Neuron (in vitro differentiated cells): Measurements from ENCODE around the gene FBXL13.

Source experiments
- H2AFZ ChIP-seq: one replicate; pipeline ENCODE4 v1.6.1; 2013; ENCODE audit warnings: low read depth, mild to moderate bottlenecking, inconsistent platforms, low read length, moderate library complexity
- H3K27me3 ChIP-seq: one replicate; pipeline ENCODE4 v1.6.1; 2013; ENCODE audit warnings: low read length; ENCODE audit not compliant: insufficient read depth
- H3K36me3 ChIP-seq: one replicate; pipeline ENCODE4 v1.6.1; 2013; ENCODE audit warnings: low read length; ENCODE audit not compliant: insufficient read depth
- H3K4me1 ChIP-seq: one replicate; pipeline ENCODE4 v1.6.1; 2013; ENCODE audit warnings: low read length; ENCODE audit not compliant: insufficient read depth
- H3K4me3 ChIP-seq: 2 replicates; pipeline ENCODE4 v1.5.1; 2013; ENCODE audit warnings: mild to moderate bottlenecking, low read length, moderate library complexity
- H3K9me3 ChIP-seq: one replicate; pipeline ENCODE4 v1.6.1; 2013; ENCODE audit warnings: low read length

The FBXL13 gene

DNA sequence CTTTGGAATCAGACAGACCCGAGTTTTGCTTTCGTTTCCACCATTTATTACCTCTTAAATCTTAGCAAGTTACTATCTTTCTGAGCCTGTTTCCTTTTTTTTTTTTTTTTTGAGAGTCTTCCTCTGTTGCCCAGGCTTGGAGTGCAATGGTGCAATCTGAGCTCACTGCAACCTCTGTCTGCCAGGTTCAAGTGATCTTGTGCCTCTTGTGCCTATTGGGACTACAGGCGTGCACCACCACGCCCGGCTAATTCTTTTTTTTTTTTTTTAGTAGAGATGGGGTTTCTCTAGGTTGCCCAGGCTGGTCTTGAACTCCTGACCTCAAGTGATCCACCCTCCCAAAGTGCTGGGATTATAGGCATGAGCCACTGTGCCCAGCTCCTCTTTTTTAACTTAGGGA, 241.3 kb downstream of the FBXL13 start:
- Histone ChIP-seq H2AFZ (no peak overlapping the region), H3K4me1 (no peaks in the 10 kb centered on the region), H3K4me3 (no peak overlapping the region), H3K36me3 (peaks cover 2% of the 10 kb centered on the region), H3K27me3 (no peaks in the 10 kb centered on the region), H3K9me3 (no peaks in the 10 kb centered on the region)

DNA sequence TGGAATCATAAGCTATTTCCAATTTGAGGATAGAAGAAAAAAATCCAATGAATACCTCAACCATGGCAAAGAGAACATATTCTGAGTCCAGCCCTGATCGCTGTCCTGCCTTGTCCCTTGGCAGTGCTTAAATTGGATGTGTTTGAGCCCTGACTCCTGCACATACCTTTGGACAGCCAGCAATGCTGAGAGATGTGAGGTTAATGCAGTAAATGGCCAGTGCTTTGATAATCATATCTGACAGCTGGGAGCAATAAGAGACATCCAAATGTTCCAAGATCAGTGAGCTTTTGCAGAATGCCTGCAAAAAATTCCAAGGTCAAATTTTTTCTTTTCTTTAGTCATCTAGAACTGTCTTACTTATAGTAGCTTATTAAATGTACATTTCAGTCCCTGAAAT, 241.9 kb downstream of the FBXL13 start:
- Histone ChIP-seq H2AFZ (no peak overlapping the region), H3K4me1 (no peaks in the 10 kb centered on the region), H3K4me3 (no peak overlapping the region), H3K36me3 (peaks cover 2% of the 10 kb centered on the region), H3K27me3 (no peaks in the 10 kb centered on the region), H3K9me3 (no peaks in the 10 kb centered on the region)

DNA sequence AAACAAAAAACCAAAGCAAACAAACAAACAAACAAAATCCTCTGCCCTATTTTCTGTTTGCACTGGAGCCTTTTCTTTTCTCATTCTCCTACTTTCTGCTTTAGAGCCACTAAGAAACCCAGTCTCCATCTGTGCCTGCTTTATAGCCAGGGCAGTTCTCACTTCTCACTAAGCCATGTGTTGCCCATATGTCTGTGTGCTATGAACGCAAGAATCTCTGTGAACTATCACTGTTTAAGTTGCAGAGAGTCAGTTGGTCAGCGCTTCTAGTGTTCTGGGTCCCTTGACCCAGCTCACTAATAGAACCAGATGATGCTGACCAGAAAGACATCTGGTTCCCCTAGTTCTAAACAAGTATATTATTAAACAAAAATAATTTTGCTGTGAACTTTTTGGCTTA, 244.4 kb downstream of the FBXL13 start:
- H3K36me3 ChIP-seq: peaks cover 2% of the 10 kb centered on the region

DNA sequence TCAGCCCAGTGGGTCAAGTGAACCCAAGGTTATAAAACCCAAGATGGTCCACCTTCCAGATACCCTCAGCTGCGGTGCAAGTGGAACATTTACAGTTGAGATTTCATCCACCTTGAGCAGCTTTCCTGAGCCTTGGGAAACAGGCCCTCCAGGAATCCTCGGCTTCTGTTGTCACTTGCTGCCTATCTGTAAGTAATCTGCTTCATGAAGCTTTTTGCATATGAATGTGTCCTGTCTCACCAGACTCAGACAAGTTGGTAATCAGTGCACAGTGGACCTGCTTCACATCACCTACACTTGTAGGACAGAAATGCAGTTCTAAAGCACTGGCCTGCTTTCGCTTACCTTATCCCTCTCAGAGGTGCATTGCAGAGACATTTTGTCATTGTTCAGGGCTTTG, 245.5 kb downstream of the FBXL13 start:
- H3K4me3 ChIP-seq: no peak overlapping the region
- H2AFZ ChIP-seq: no peak overlapping the region
- peaks cover 2% of the 10 kb centered on the region for H3K36me3 ChIP-seq
- H3K9me3 ChIP-seq: peaks cover 3% of the 10 kb centered on the region
- no peaks in the 10 kb centered on the region for H3K4me1 ChIP-seq
- H3K27me3 ChIP-seq: no peaks in the 10 kb centered on the region

More for the DNA sequence above, 244.4 kb downstream of the FBXL13 start:
- peaks cover 3% of the 10 kb centered on the region for H3K9me3 ChIP-seq
- H3K4me1 ChIP-seq: no peaks in the 10 kb centered on the region
- no peak overlapping the region for H2AFZ ChIP-seq
- no peaks in the 10 kb centered on the region for H3K27me3 ChIP-seq
- no peak overlapping the region for H3K4me3 ChIP-seq

DNA sequence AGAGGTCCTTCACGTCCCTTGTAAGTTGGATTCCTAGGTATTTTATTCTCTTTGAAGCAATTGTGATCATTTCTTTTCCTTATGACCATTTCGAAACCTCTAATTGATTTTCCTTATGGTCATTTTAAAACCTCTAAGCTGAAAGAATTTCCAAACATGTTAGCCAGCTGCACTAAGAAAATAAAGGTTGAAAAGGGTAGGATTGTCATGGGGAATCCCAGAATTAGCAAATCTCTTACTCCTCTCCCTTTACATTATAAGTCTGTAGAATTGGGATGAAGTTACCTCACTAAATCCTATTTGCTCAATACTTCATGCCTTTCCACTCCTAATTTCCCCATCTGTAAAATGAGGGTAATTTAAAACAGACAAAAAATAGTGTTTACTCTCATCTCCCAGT, 246.3 kb downstream of the FBXL13 start:
- H3K4me3 ChIP-seq: no peak overlapping the region
- no peaks in the 10 kb centered on the region for H3K27me3 ChIP-seq
- H3K4me1 ChIP-seq: no peaks in the 10 kb centered on the region
- H2AFZ ChIP-seq: no peak overlapping the region
- peaks cover 2% of the 10 kb centered on the region for H3K36me3 ChIP-seq
- H3K9me3 ChIP-seq: peaks cover 3% of the 10 kb centered on the region

DNA sequence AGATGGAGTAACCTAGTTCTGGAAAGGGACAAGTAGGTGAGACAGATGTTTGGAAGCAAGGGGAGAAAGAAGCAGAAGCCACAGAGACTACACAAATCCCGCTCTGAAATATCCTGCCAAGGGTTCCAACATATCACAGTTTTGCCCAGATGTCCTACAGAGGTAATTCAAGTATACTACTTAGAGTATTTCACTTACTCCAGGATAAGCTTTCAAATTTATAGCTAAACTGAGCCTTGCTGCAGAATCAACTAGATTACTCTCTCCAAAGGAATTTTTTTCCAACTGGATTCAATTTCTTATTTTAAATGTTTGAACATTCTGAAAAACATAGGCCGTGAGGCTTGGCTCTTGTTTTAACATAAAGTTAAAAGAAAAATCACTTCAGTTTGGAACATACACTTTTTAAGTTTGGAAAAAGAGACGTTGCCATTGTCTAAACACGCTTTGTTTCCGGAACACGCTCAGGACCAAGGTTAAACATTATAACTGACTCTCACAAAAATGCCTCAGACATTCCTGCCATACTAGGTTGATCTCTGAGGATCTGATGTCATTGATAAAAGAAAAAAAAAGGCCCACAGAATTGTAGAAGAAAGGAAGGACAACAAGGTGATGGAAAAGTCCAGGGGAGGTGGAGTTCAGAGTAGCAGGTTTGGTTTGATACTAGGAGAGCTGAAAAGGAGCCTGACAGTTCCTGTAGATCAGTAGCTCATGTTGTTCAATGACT, 251.0 kb downstream of the FBXL13 start:
- Histone ChIP-seq H3K4me3 (no peak overlapping the region), H2AFZ (no peak overlapping the region), H3K9me3 (peaks cover 3% of the 10 kb centered on the region), H3K36me3 (no peaks in the 10 kb centered on the region), H3K27me3 (no peaks in the 10 kb centered on the region), H3K4me1 (no peaks in the 10 kb centered on the region)

DNA sequence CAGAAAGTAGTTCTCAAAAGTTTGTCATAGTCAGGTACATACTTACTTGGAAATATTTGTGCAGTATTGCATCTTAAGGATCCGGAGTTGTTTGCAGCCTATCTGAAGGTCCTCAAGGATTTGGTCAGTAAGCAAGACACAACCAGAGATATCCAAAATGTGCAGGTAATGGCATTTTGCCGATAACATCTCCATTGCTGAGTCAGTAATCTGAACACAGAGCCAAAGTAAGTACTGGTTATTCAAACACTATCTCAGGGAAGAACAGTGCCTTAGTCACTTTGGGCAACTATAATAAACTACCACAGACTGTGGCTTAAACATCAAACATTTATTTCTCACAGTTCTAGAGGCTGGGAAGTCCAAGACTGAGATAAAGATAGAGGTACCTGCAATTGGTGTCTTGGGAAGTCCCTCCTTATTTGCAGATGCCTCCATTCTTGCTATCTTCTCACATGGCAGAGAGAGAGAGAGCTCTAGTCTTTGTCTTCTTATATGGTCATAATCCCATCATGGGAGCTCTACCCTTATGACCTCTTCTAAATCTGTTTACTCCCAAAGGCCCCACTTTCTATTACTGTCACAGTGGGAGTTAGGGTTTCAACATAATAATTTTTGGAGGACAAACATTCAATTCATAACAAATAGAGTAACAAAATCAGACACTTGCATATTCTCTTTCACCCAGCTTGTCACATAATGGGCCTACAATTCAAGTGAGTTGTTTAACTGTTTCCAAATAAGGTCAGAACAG, 252.4 kb downstream of the FBXL13 start:
- H3K36me3 ChIP-seq: no peaks in the 10 kb centered on the region
- H3K9me3 ChIP-seq: peaks cover 3% of the 10 kb centered on the region
- no peak overlapping the region for H2AFZ ChIP-seq
- no peak overlapping the region for H3K4me3 ChIP-seq
- no peaks in the 10 kb centered on the region for H3K4me1 ChIP-seq
- H3K27me3 ChIP-seq: no peaks in the 10 kb centered on the region

DNA sequence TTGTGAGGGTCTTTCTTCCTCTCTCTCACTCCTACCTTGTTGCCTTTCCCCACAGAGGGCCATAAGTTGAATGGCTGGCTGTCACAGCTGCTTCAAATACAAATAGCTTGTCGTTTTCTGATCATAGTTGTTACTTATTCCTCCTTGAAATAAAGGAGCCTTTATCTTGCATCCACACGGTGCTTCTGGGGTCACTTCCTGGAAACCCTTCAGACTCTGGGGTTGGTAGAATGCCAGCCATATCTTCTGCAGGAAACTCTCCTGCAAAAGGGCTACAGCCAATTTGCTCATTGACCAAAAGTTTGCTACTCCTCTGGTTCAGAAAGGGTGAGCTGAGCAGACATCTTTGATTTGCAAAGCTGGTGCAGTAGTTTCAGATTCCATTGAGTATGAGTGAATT, 255.4 kb downstream of the FBXL13 start:
- no peak overlapping the region for H2AFZ ChIP-seq
- H3K4me3 ChIP-seq: no peak overlapping the region
- H3K4me1 ChIP-seq: no peaks in the 10 kb centered on the region
- no peaks in the 10 kb centered on the region for H3K36me3 ChIP-seq
- H3K9me3 ChIP-seq: no peaks in the 10 kb centered on the region
- no peaks in the 10 kb centered on the region for H3K27me3 ChIP-seq

DNA sequence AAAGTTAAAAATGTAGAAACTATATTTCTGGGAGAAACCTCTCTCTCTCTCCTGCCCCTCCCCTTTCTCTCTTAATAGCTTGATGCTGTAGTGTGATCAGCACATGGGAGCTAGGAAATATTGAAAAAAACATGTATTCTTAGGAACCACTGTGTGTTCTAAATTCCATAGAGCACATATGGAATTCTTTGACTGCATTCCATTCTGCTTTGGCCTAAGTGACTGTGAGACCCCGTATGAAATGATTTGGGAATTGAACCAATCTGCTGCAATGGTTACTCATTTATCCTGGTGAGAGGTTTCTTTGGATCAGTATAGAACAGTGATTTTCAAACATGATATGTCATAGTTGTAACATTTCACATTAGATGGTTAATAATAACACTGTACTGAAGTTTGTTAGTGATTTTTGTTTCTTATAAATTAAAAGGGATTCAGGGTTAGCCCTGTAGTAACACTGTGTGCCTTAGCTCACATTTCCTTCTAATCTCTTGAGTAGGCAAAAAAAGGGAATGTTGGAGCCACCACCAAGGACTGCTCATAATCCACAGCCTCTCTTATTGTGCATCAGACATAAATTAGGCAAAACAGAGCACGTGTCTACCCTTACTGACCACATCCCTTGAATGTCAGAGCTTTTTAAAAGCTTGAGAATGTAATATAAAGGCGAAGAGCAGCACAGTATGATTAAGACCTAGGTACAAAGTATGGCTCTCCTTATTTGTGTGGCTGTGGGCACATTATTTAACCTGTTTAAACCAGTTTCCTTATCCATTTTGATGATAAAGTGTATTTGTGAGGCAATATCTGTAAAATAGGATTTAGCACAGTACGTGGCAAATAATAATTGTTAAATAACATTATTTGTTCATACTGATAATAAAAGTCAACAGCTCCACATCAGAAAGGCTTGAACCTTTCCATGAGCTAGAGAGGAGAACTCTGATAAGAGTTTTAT, 256.7 kb downstream of the FBXL13 start:
- H3K4me1 ChIP-seq: no peaks in the 10 kb centered on the region
- H3K36me3 ChIP-seq: no peaks in the 10 kb centered on the region
- no peak overlapping the region for H3K4me3 ChIP-seq
- H3K9me3 ChIP-seq: no peaks in the 10 kb centered on the region
- H2AFZ ChIP-seq: no peak overlapping the region
- H3K27me3 ChIP-seq: no peaks in the 10 kb centered on the region

DNA sequence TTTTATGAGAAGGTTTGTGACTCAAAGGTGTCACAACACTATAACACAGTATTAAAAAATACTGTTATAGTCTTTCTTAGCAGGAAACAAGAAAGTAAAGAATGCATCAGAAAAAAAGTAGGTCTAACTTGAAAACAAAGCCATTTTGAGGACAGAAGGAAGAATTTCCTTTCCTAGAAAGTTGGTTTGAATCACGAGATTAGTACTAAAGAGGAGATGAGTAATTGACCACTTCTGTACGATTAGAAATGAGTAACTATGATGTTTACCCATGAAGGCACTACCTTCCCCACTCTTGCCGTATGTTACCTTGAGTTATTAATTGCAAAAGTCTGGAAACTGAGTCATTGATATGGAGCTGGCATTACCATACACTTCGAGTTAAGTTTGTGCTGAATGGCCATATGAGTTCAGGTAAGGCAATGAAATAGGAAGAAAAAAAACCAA, 260.5 kb downstream of the FBXL13 start:
- Histone ChIP-seq H3K36me3 (peaks cover 4% of the 10 kb centered on the region), H3K27me3 (no peaks in the 10 kb centered on the region), H2AFZ (no peak overlapping the region), H3K9me3 (no peaks in the 10 kb centered on the region), H3K4me3 (no peak overlapping the region), H3K4me1 (no peaks in the 10 kb centered on the region)

DNA sequence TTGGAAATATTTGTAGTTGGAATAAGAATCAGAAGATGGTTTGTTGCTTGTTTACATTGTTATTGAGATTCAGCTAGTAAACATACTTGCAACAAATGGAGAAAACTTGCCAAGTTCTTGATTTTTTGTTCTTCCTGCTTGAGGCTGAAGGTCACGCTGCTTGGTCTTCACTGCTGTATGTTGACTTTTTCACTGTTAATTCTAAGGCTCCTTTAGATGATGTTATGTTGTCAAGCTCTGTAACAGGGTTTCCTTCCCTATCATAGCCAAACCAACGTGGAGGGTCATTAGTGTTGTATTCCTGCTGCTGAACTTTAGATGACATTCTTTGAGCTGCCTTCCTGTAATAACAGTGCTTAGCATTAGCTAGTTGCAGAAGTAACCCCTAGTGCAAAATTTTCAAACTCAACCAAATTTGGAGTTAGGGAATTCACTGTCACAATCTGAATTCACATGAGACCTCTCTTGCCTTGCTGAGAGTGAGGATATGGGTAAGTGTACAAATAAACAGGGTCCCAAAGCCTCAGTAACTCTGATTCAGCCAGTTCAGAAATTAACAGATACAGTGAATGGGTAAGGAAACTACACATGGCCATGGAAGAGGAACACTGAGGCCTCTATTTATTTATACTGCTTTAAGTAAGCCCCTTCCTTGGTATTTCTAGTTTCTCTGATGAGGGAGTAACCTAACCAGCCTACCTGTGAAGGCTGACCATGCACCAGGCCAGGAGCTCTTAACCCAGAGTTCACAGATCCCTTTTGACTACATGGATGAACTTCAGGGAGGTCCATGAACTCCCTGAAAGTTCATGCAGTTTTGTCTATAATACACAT, 261.2 kb downstream of the FBXL13 start:
- Histone ChIP-seq H3K4me3 (no peak overlapping the region), H2AFZ (no peak overlapping the region), H3K4me1 (no peaks in the 10 kb centered on the region), H3K27me3 (no peaks in the 10 kb centered on the region), H3K9me3 (no peaks in the 10 kb centered on the region), H3K36me3 (peaks cover 4% of the 10 kb centered on the region)

DNA sequence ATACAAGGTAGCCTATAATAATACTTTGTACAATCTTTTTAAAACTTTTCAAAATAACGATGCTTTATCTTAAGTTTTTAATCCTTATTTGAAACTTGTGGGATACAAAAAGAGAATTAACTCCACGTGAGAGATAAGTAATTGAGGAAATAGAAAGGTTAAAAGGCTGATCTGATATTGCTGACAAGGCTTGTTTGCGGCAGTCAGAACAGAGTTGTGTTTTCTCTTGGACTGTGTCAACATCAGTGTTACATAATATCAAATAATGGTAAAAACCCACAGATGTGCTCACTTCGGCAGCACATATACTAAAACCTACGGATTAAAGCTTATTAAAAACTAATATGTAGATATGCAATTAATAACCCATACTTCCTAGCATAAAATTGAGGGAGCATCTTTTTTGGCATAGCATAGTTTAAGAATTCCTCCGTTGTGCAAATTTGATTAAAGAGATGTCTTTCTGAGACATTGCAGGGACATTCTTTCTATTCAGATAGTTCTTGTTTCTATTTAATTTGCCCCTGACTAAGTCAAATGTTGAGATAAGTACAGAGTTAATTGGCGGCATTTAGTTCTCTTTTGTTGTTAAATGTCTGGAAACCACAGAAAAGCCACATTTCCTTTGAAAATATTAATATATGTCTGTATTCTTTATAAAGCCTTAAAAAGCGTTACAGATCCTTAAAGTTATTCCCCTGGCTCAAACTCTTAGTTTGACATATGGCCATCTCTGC, 262.5 kb downstream of the FBXL13 start:
- H3K9me3 ChIP-seq: no peaks in the 10 kb centered on the region
- H3K4me1 ChIP-seq: no peaks in the 10 kb centered on the region
- no peaks in the 10 kb centered on the region for H3K27me3 ChIP-seq
- no peak overlapping the region for H2AFZ ChIP-seq
- no peak overlapping the region for H3K4me3 ChIP-seq
- peaks cover 4% of the 10 kb centered on the region for H3K36me3 ChIP-seq
